Upper lobe of right lung (tissue), 1 donor: ENCODE results near the gene PSMG2. TPM values are rescaled to one million over a fixed set of nuclear protein-coding genes. Genes with fewer than 3 reads are reported as not detected.

Experiments
- ATAC-seq: fragments of 200-7000 bp; cut with Tn5 transposase; one replicate; pipeline ENCODE4 v1.9.1; 2020; ENCODE audit warnings: mild to moderate bottlenecking, moderate library complexity
- DNase-seq: peaks from one replicate; pipeline ENCODE4 v3.0.0-alpha.2; 2020
- H3K27ac ChIP-seq: fragments of 200-600 bp; one replicate; pipeline ENCODE4 v1.8.0; 2022
- H3K27me3 ChIP-seq: fragments of 200-600 bp; one replicate; pipeline ENCODE4 v1.8.0; 2022; ENCODE audit warnings: mild to moderate bottlenecking
- H3K36me3 ChIP-seq: fragments of 200-600 bp; one replicate; pipeline ENCODE4 v1.8.0; 2022
- H3K4me1 ChIP-seq: fragments of 200-600 bp; one replicate; pipeline ENCODE4 v1.8.0; 2022
- H3K4me3 ChIP-seq: fragments of 200-600 bp; one replicate; pipeline ENCODE4 v1.8.0; 2022; ENCODE audit warnings: mild to moderate bottlenecking
- H3K9me3 ChIP-seq: fragments of 200-600 bp; one replicate; pipeline ENCODE4 v1.8.0; 2022
- intact Hi-C: fragments of 100-400 bp; cut with DNase I; formaldehyde crosslinking; loops from one replicate; pipeline ENCODE4 v1.11.0; 2022
- total RNA-seq: library from RNA; stranded (reverse); fragmentation: NEBNext Ultra II Directional; extraction: Animal tissue kit (Norgen Biotek cat#: 25700); gene quantifications from one replicate; pipeline ENCODE4 v1.2.1, GENCODE V29; 2021
- TF ChIP-seq, protein P1 (sequence below): fragments of 200-600 bp; IDR thresholded peaks from one replicate; pipeline ENCODE4 v1.8.0; 2022; ENCODE audit warnings: antibody characterized with exemption
- donor health status: DM: no; HTN: yes; CAD: no; lungs with severe emphysema.

The PSMG2 gene
- total RNA-seq, 1 donor from 2014 or later = 60.5 TPM

DNA sequence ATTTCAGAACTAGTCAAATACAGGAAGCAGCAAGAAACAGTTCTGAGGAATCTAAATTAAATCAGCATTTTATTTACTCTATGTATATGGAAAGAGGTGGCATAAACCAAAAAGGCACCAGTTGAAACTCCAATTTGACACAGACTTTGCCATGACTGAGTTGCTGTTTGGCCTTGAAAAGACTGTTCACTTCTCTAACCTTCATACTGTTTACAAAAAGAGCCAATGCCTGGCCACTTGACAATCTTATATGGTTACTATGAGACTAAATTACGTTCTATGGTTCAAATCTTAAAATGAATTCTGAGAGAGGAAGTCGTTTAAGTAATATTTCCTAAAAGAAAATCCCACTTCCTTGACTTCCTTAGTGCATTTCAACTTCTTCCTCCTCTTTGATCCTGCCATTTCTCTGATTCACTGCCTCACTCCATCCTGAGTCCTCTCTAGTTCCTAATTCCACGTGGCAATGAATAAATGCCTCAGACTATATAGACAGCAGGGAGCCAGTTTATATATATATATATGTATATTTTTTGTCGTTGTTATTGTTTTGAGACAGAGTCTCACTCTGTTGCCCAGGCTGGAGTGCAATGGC, 13.5 kb upstream of the PSMG2 start:
- no peak overlapping the region for H3K4me3 ChIP-seq
- intact Hi-C loops = no loop called here
- H3K27me3 ChIP-seq = no peaks in the 10 kb centered on the region
- no peaks in the 10 kb centered on the region for H3K4me1 ChIP-seq
- TF ChIP-seq, protein P1, sequence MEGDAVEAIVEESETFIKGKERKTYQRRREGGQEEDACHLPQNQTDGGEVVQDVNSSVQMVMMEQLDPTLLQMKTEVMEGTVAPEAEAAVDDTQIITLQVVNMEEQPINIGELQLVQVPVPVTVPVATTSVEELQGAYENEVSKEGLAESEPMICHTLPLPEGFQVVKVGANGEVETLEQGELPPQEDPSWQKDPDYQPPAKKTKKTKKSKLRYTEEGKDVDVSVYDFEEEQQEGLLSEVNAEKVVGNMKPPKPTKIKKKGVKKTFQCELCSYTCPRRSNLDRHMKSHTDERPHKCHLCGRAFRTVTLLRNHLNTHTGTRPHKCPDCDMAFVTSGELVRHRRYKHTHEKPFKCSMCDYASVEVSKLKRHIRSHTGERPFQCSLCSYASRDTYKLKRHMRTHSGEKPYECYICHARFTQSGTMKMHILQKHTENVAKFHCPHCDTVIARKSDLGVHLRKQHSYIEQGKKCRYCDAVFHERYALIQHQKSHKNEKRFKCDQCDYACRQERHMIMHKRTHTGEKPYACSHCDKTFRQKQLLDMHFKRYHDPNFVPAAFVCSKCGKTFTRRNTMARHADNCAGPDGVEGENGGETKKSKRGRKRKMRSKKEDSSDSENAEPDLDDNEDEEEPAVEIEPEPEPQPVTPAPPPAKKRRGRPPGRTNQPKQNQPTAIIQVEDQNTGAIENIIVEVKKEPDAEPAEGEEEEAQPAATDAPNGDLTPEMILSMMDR = no peak
- ATAC-seq (no peak), DNase-seq (no peak)
- peaks cover 35% of the 10 kb centered on the region for H3K36me3 ChIP-seq
- no peaks in the 10 kb centered on the region for H3K9me3 ChIP-seq
- no peak overlapping the region for H3K27ac ChIP-seq

GRCh38 chr18:12692206-12692605, 10.6 kb upstream of the PSMG2 start:
- no peak for DNase-seq
- H3K4me3 ChIP-seq = no peak overlapping the region
- ATAC-seq = no peak
- peaks cover 9% of the 10 kb centered on the region for H3K36me3 ChIP-seq
- TF ChIP-seq, protein P1 = no peak
- H3K27ac ChIP-seq = no peak overlapping the region
- no peaks in the 10 kb centered on the region for H3K9me3 ChIP-seq
- no peaks in the 10 kb centered on the region for H3K4me1 ChIP-seq
- H3K27me3 ChIP-seq = no peaks in the 10 kb centered on the region
- intact Hi-C loops = no loop called here

- ATAC-seq = no peak
- no peak for DNase-seq
- TF ChIP-seq, protein P1 = no peak
- no peaks in the 10 kb centered on the region for H3K9me3 ChIP-seq
- no peak overlapping the region for H3K27ac ChIP-seq
- no peak overlapping the region for H3K4me3 ChIP-seq
- H3K27me3 ChIP-seq = no peaks in the 10 kb centered on the region
- intact Hi-C loops = no loop called here
- H3K4me1 ChIP-seq = no peaks in the 10 kb centered on the region
- peaks cover 19% of the 10 kb centered on the region for H3K36me3 ChIP-seq
These were observed 8.8 kb upstream of the PSMG2 start for GRCh38 chr18:12694032-12694431.

- no peak for DNase-seq
- H3K4me3 ChIP-seq = no peak overlapping the region
- ATAC-seq = no peak
- H3K27me3 ChIP-seq = no peaks in the 10 kb centered on the region
- peaks cover 20% of the 10 kb centered on the region for H3K36me3 ChIP-seq
- no peak overlapping the region for H3K27ac ChIP-seq
- peaks cover 27% of the 10 kb centered on the region for H3K4me1 ChIP-seq
- no peaks in the 10 kb centered on the region for H3K9me3 ChIP-seq
- TF ChIP-seq, protein P1 = no peak
- intact Hi-C loops = no loop called here
These were observed 3.1 kb upstream of the PSMG2 start for GRCh38 chr18:12699747-12700146.

- H3K36me3 ChIP-seq = peaks cover 21% of the 10 kb centered on the region
- DNase-seq (no peak), ATAC-seq (no peak)
- H3K4me3 ChIP-seq = peak overlapping the region; percentile 81
- TF ChIP-seq, protein P1 = no peak
- no peak overlapping the region for H3K27ac ChIP-seq
- peaks cover 32% of the 10 kb centered on the region for H3K4me1 ChIP-seq
- intact Hi-C loops = no loop called here
- no peaks in the 10 kb centered on the region for H3K9me3 ChIP-seq
- no peaks in the 10 kb centered on the region for H3K27me3 ChIP-seq
These were observed 1.7 kb upstream of the PSMG2 start for GRCh38 chr18:12701161-12701560.

GRCh38 chr18:12703096-12703567, 290 bp downstream of the PSMG2 start:
- intact Hi-C loops = no loop called here

More at GRCh38 chr18:12703096-12703567, 290 bp downstream of the PSMG2 start:
- Histone ChIP-seq H3K27ac (peak overlapping the region; percentile 98), H3K9me3 (no peaks in the 10 kb centered on the region), H3K36me3 (peaks cover 41% of the 10 kb centered on the region), H3K4me1 (peaks cover 32% of the 10 kb centered on the region), H3K27me3 (no peaks in the 10 kb centered on the region), H3K4me3 (peak overlapping the region; percentile 81)
- ATAC-seq (no peak), DNase-seq (no peak)
- TF ChIP-seq, protein P1 = peak; percentile 6
